H9 (cell line): ENCODE measurements around the gene SNUPN. TPM values are rescaled to one million over a fixed set of nuclear protein-coding genes. Genes with fewer than 3 reads are reported as not detected.

Experiments used
- DNase-seq: peaks from one replicate; pipeline ENCODE4 v3.0.0-alpha.2; 2017
- H2AFZ ChIP-seq: one replicate; pipeline ENCODE4 v1.6.1; 2013; ENCODE audit warnings: mild to moderate bottlenecking, low read length, control low read depth, moderate library complexity
- H2AK5ac ChIP-seq: 2 replicates; pipeline ENCODE4 v1.6.1; 2013; ENCODE audit warnings: low read length, control low read depth, mixed read lengths; ENCODE audit not compliant: insufficient read length
- H2BK120ac ChIP-seq: one replicate; pipeline ENCODE4 v1.6.1; 2013; ENCODE audit warnings: low read depth, mild to moderate bottlenecking, low read length, control low read depth, inconsistent platforms; ENCODE audit not compliant: poor library complexity, severe bottlenecking
- H2BK12ac ChIP-seq: 2 replicates; pipeline ENCODE4 v1.6.1; 2013; ENCODE audit warnings: low read length, control low read depth, mixed read lengths, low read depth; ENCODE audit not compliant: insufficient read length
- H2BK15ac ChIP-seq: 2 replicates; pipeline ENCODE4 v1.6.1; 2013; ENCODE audit warnings: low read depth, low read length, control low read depth
- H2BK20ac ChIP-seq: one replicate; pipeline ENCODE4 v1.6.1; 2013; ENCODE audit warnings: low read depth, mild to moderate bottlenecking, low read length, control low read depth, inconsistent platforms; ENCODE audit not compliant: poor library complexity, severe bottlenecking
- H2BK5ac ChIP-seq: 2 replicates; pipeline ENCODE4 v1.6.1; 2013; ENCODE audit warnings: low read length, control low read depth, mixed read lengths; ENCODE audit not compliant: insufficient read length
- H3K14ac ChIP-seq: 2 replicates; pipeline ENCODE4 v1.6.1; 2013; ENCODE audit warnings: low read length, control low read depth; ENCODE audit not compliant: insufficient read depth
- H3K18ac ChIP-seq: 2 replicates; pipeline ENCODE4 v1.6.1; 2013; ENCODE audit warnings: low read depth, mild to moderate bottlenecking, mixed read lengths, low read length, control low read depth; ENCODE audit not compliant: insufficient read length
- H3K23ac ChIP-seq: 2 replicates; pipeline ENCODE4 v1.6.1; 2013; ENCODE audit warnings: low read length, control low read depth, mixed read lengths, low read depth; ENCODE audit not compliant: insufficient read length
- H3K23me2 ChIP-seq: 2 replicates; pipeline ENCODE4 v1.6.1; 2013; ENCODE audit warnings: low read depth, mild to moderate bottlenecking, mixed read lengths, low read length, control low read depth; ENCODE audit not compliant: insufficient read length, poor library complexity, severe bottlenecking
- H3K27ac ChIP-seq: 2 replicates; pipeline ENCODE4 v1.5.1; 2013; ENCODE audit warnings: low read length, control low read depth, mixed read lengths, low read depth; ENCODE audit not compliant: insufficient read length
- H3K27me3 ChIP-seq: 2 replicates; pipeline ENCODE4 v1.6.1; 2013; ENCODE audit warnings: low read length, control low read depth, inconsistent platforms; ENCODE audit not compliant: insufficient read depth
- H3K4ac ChIP-seq: 2 replicates; pipeline ENCODE4 v1.6.1; 2013; ENCODE audit warnings: low read depth, mild to moderate bottlenecking, control low read depth, inconsistent platforms, low read length, moderate library complexity
- H3K4me1 ChIP-seq: 2 replicates; pipeline ENCODE4 v1.6.1; 2013; ENCODE audit warnings: low read length, control low read depth, inconsistent platforms; ENCODE audit not compliant: insufficient read depth
- H3K4me2 ChIP-seq: 2 replicates; pipeline ENCODE4 v1.6.1; 2013; ENCODE audit warnings: low read length, control low read depth, mixed read lengths; ENCODE audit not compliant: insufficient read length, insufficient read depth
- H3K56ac ChIP-seq: 2 replicates; pipeline ENCODE4 v1.6.1; 2013; ENCODE audit warnings: low read depth, mild to moderate bottlenecking, mixed read lengths, low read length, control low read depth; ENCODE audit not compliant: insufficient read length
- H3K79me1 ChIP-seq: 2 replicates; pipeline ENCODE4 v1.6.1; 2013; ENCODE audit warnings: low read depth, mild to moderate bottlenecking, moderate library complexity, low read length, control low read depth, inconsistent platforms; ENCODE audit not compliant: insufficient read depth, poor library complexity, severe bottlenecking
- H3K79me2 ChIP-seq: 2 replicates; pipeline ENCODE4 v1.6.1; 2013; ENCODE audit warnings: low read length, control low read depth, inconsistent platforms; ENCODE audit not compliant: insufficient read depth
- H3K9ac ChIP-seq: 2 replicates; pipeline ENCODE4 v1.6.1; 2013; ENCODE audit warnings: low read length, control low read depth, mixed read lengths; ENCODE audit not compliant: insufficient read length; ENCODE audit errors: extremely low read depth
- H3K9me3 ChIP-seq: one replicate; pipeline ENCODE4 v1.6.1; 2013; ENCODE audit warnings: low read depth, low read length, inconsistent platforms; ENCODE audit not compliant: control insufficient read depth
- H3T11ph ChIP-seq: one replicate; pipeline ENCODE4 v1.6.1; 2013; ENCODE audit warnings: mild to moderate bottlenecking, low read length, control low read depth, inconsistent platforms
- H4K20me1 ChIP-seq: one replicate; pipeline ENCODE4 v1.6.1; 2013; ENCODE audit not compliant: control insufficient read depth, insufficient read length, insufficient read depth
- H4K5ac ChIP-seq: 2 replicates; pipeline ENCODE4 v1.6.1; 2013; ENCODE audit warnings: low read depth, mild to moderate bottlenecking, mixed read lengths, low read length, control low read depth; ENCODE audit not compliant: insufficient read length
- H4K8ac ChIP-seq: replicated peaks from 2 replicates; pipeline ENCODE4 v1.6.1; 2013; ENCODE audit warnings: low read length, control low read depth, mixed read lengths, low read depth; ENCODE audit not compliant: insufficient read length
- H4K91ac ChIP-seq: 2 replicates; pipeline ENCODE4 v1.6.1; 2013; ENCODE audit warnings: low read depth, mild to moderate bottlenecking, moderate library complexity, mixed read lengths, low read length, control low read depth; ENCODE audit not compliant: insufficient read length
- H3K27ac Mint-ChIP-seq, 3 experiments: 2 replicates in 2 of 3; 3 replicates in 1 of 3; pipeline ENCODE4 v1.8.0; 2020 to 2021; ENCODE audit warnings: mixed read lengths in 3 of 3, mild to moderate bottlenecking in 1 of 3, moderate library complexity in 1 of 3
- H3K27me3 Mint-ChIP-seq: 2 replicates; pipeline ENCODE4 v1.8.0; 2021; ENCODE audit warnings: low read depth, mild to moderate bottlenecking, moderate library complexity, mixed read lengths
- H3K36me3 Mint-ChIP-seq, 3 experiments: 2 replicates in 2 of 3; 3 replicates in 1 of 3; pipeline ENCODE4 v1.8.0; 2020 to 2021; ENCODE audit warnings: low read depth in 3 of 3, mixed read lengths in 3 of 3; ENCODE audit not compliant: insufficient read depth in 1 of 3
- H3K4me1 Mint-ChIP-seq, 2 experiments: 2 replicates each; pipeline ENCODE4 v1.8.0; 2020; ENCODE audit warnings: mixed read lengths in 2 of 2
- H3K4me3 Mint-ChIP-seq, 2 experiments: 2 replicates in 1 of 2; 3 replicates in 1 of 2; pipeline ENCODE4 v1.8.0; 2020 to 2021; ENCODE audit warnings: mild to moderate bottlenecking in 2 of 2, mixed read lengths in 2 of 2, moderate library complexity in 1 of 2
- H3K9me3 Mint-ChIP-seq, 2 experiments: 2 replicates in 1 of 2; 3 replicates in 1 of 2; pipeline ENCODE4 v1.8.0; 2020; ENCODE audit warnings: mild to moderate bottlenecking in 2 of 2, mixed read lengths in 2 of 2, moderate library complexity in 1 of 2
- total RNA-seq: library from RNA; stranded (reverse); gene quantifications from 2 replicates; pipeline ENCODE4 v1.2.1, GENCODE V29; 2021
- TF ChIP-seq, protein P1 (sequence below): fragments of 200-600 bp; sonication (generic); conservative IDR thresholded peaks from 3 replicates; pipeline ENCODE4 v1.8.0; 2021; ENCODE audit warnings: antibody characterized with exemption, mild to moderate bottlenecking

Gene SNUPN
- total RNA-seq, 1 experiment from 2014 or later = 32.7 TPM

- no peaks in the 10 kb centered on the region for H3K79me1 ChIP-seq
- no peak overlapping the region for H4K5ac ChIP-seq
- H4K20me1 ChIP-seq = no peaks in the 10 kb centered on the region
- no peak overlapping the region for H2BK5ac ChIP-seq
- no peak overlapping the region for H3K4me3 Mint-ChIP-seq
- H3K79me2 ChIP-seq = no peaks in the 10 kb centered on the region
- H3K27ac ChIP-seq = no peak overlapping the region
- no peak overlapping the region for H3K14ac ChIP-seq
- no peaks in the 10 kb centered on the region for H3K27me3 Mint-ChIP-seq
- no peak overlapping the region for H3K27ac Mint-ChIP-seq
- H2AK5ac ChIP-seq = no peak overlapping the region
- no peak overlapping the region for H4K8ac ChIP-seq
- H3K9me3 Mint-ChIP-seq = no peaks in the 10 kb centered on the region
- TF ChIP-seq, protein P1, sequence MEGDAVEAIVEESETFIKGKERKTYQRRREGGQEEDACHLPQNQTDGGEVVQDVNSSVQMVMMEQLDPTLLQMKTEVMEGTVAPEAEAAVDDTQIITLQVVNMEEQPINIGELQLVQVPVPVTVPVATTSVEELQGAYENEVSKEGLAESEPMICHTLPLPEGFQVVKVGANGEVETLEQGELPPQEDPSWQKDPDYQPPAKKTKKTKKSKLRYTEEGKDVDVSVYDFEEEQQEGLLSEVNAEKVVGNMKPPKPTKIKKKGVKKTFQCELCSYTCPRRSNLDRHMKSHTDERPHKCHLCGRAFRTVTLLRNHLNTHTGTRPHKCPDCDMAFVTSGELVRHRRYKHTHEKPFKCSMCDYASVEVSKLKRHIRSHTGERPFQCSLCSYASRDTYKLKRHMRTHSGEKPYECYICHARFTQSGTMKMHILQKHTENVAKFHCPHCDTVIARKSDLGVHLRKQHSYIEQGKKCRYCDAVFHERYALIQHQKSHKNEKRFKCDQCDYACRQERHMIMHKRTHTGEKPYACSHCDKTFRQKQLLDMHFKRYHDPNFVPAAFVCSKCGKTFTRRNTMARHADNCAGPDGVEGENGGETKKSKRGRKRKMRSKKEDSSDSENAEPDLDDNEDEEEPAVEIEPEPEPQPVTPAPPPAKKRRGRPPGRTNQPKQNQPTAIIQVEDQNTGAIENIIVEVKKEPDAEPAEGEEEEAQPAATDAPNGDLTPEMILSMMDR = no peak
- H3K4me2 ChIP-seq = no peak overlapping the region
- H2AFZ ChIP-seq = no peak overlapping the region
- H3K4me1 Mint-ChIP-seq = peaks cover 7 to 12% of the 10 kb centered on the region in 2 experiments
- no peak overlapping the region for H3K56ac ChIP-seq
- H3K23me2 ChIP-seq = no peaks in the 10 kb centered on the region
- no peak overlapping the region for H2BK120ac ChIP-seq
- no peaks in the 10 kb centered on the region for H3K27me3 ChIP-seq
- H3K4ac ChIP-seq = no peak overlapping the region
- H3K9ac ChIP-seq = no peak overlapping the region
- H3T11ph ChIP-seq = no peak overlapping the region
- H4K91ac ChIP-seq = no peak overlapping the region
- no peak overlapping the region for H3K18ac ChIP-seq
- H3K36me3 Mint-ChIP-seq = no peaks in the 10 kb centered on the region
- H2BK15ac ChIP-seq = no peak overlapping the region
- no peak overlapping the region for H2BK20ac ChIP-seq
- H2BK12ac ChIP-seq = no peak overlapping the region
- no peak for DNase-seq
- no peak overlapping the region for H3K23ac ChIP-seq
- no peaks in the 10 kb centered on the region for H3K4me1 ChIP-seq
- no peaks in the 10 kb centered on the region for H3K9me3 ChIP-seq
These were observed 6.4 kb upstream of the SNUPN start for GRCh38 chr15:75631935-75632334.
